Activated CD4-positive, CD25-positive, alpha-beta regulatory T cell treated with anti-CD3 and anti-CD28 coated beads, Interleukin-2, amount 50 U/mL, for 16 hours (primary cell): ENCODE results near the gene COX6B1.
"Not testable (repeated sequence)": the region's sequence is repeated elsewhere in the genome, so short reads cannot be mapped to it uniquely, and the experiment has no call there.

Source experiments
- DNase-seq: peaks from one replicate; pipeline ENCODE4 v3.0.0-alpha.2; 2020; ENCODE audit warnings: low read depth, low spot score

Gene COX6B1

GRCh38 chr19:35665157-35665556 lies 17.0 kb downstream of the COX6B1 start:
- DNase-seq, result no peak

GRCh38 chr19:35665604-35666003 lies 17.5 kb downstream of the COX6B1 start:
- no peak for DNase-seq

- no peak for DNase-seq
Observed at GRCh38 chr19:35666251-35666913, 18.3 kb downstream of the COX6B1 start, which contains the start of gene UPK1A. Gene UPK1A (plus strand): TSS chr19:35666517. CDS start chr19:35666813, 296 bp downstream.

GRCh38 chr19:35669566-35669965 lies 21.4 kb downstream of the COX6B1 start:
- DNase-seq, result no peak

GRCh38 chr19:35669974-35670373 lies 21.9 kb downstream of the COX6B1 start:
- DNase-seq, result no peak

GRCh38 chr19:35670686-35671085 lies 22.6 kb downstream of the COX6B1 start:
- no peak for DNase-seq

- DNase-seq, result no peak
Observed at GRCh38 chr19:35671818-35672217, 23.7 kb downstream of the COX6B1 start.

GRCh38 chr19:35673121-35673804 lies 25.1 kb downstream of the COX6B1 start:
- no peak for DNase-seq

- DNase-seq, result no peak
Observed at GRCh38 chr19:35675589-35676140, 27.5 kb downstream of the COX6B1 start.

- DNase-seq, result no peak
Observed at GRCh38 chr19:35689836-35690235, 41.7 kb downstream of the COX6B1 start.

GRCh38 chr19:35691106-35691505 lies 43.0 kb downstream of the COX6B1 start:
- not testable (repeated sequence) for DNase-seq

GRCh38 chr19:35692010-35692409 lies 43.9 kb downstream of the COX6B1 start:
- DNase-seq, result no peak

GRCh38 chr19:35693422-35693821 lies 45.3 kb downstream of the COX6B1 start:
- no peak for DNase-seq

GRCh38 chr19:35693835-35694599 lies 45.9 kb downstream of the COX6B1 start:
- peak; percentile 84 for DNase-seq

GRCh38 chr19:35695895-35696422 lies 47.8 kb downstream of the COX6B1 start:
- DNase-seq, result no peak

GRCh38 chr19:35696835-35697234 lies 48.7 kb downstream of the COX6B1 start:
- no peak for DNase-seq

GRCh38 chr19:35702223-35703012 lies 54.3 kb downstream of the COX6B1 start:
- DNase-seq, result peak; percentile 92

- DNase-seq, result no peak
Observed at GRCh38 chr19:35703343-35703742, 55.2 kb downstream of the COX6B1 start.

- no peak for DNase-seq
Observed at GRCh38 chr19:35704218-35704617, 56.1 kb downstream of the COX6B1 start, which contains the start of gene ZBTB32. Gene ZBTB32 (plus strand): TSS chr19:35704558. CDS start chr19:35714627, 10,069 bp downstream.
